Caco-2 (cell line): Measurements from ENCODE around the gene CAB39L. TPM values are rescaled to one million over a fixed set of nuclear protein-coding genes. Genes with fewer than 3 reads are reported as not detected.

Experiments used
- BruUV-seq: library from RNA; stranded (reverse); fragments of 400-500 nt; replicated peaks from 2 replicates; lab custom pipeline; 2021; lab: Mats Ljungman, UMichigan
- CTCF ChIA-PET: fragments of 300-600 bp; sonication (Branson Sonifier 250); formaldehyde crosslinking; loops from one replicate; lab custom pipeline; 2022; ENCODE audit warnings: antibody characterized with exemption; lab: Charles Lee
- POLR2A ChIA-PET: fragments of 300-600 bp; sonication (Branson Sonifier 250); formaldehyde crosslinking; loops from one replicate; lab custom pipeline; 2022; ENCODE audit warnings: antibody characterized with exemption; lab: Charles Lee
- DNase-seq, 2 experiments: peaks; one replicate each; pipeline versions ENCODE4 v3.0.0 to v3.0.0-alpha.2; 2020 to 2022
- H3K27me3 ChIP-seq: replicated peaks from 2 replicates; pipeline ENCODE4 v1.6.0; 2011; ENCODE audit warnings: low read length; ENCODE audit not compliant: control insufficient read depth, insufficient read depth
- H3K36me3 ChIP-seq: 2 replicates; pipeline ENCODE4 v1.5.1; 2011; ENCODE audit warnings: low read length; ENCODE audit not compliant: control insufficient read depth, insufficient read depth
- H3K4me1 ChIP-seq: fragments of 250-450 bp; sonication (Bioruptor Pico); 2 replicates; pipeline ENCODE4 v1.5.1; 2020; ENCODE audit warnings: mild to moderate bottlenecking
- H3K4me3 ChIP-seq: 2 replicates; pipeline ENCODE4 v1.5.1; 2011; ENCODE audit warnings: low read depth, mild to moderate bottlenecking, control low read depth, low read length
- H3K9me3 ChIP-seq: fragments of 250-450 bp; sonication (Bioruptor Pico); 2 replicates; pipeline ENCODE4 v1.5.1; 2020; ENCODE audit warnings: mild to moderate bottlenecking, moderate library complexity
- H3K27ac Mint-ChIP-seq: one replicate; pipeline ENCODE4 v1.8.0; 2022; ENCODE audit warnings: mixed read lengths; ENCODE audit not compliant: unreplicated experiment
- H3K27me3 Mint-ChIP-seq: one replicate; pipeline ENCODE4 v1.8.0; 2022; ENCODE audit warnings: mixed read lengths; ENCODE audit not compliant: insufficient read depth, unreplicated experiment
- H3K36me3 Mint-ChIP-seq: one replicate; pipeline ENCODE4 v1.8.0; 2022; ENCODE audit warnings: mild to moderate bottlenecking, mixed read lengths; ENCODE audit not compliant: insufficient read depth, unreplicated experiment
- H3K4me1 Mint-ChIP-seq: one replicate; pipeline ENCODE4 v1.8.0; 2022; ENCODE audit warnings: low read depth, mixed read lengths; ENCODE audit not compliant: unreplicated experiment
- H3K4me3 Mint-ChIP-seq: one replicate; pipeline ENCODE4 v1.8.0; 2022; ENCODE audit warnings: mild to moderate bottlenecking, moderate library complexity, mixed read lengths; ENCODE audit not compliant: unreplicated experiment
- H3K9me3 Mint-ChIP-seq: one replicate; pipeline ENCODE4 v1.8.0; 2022; ENCODE audit warnings: mixed read lengths; ENCODE audit not compliant: unreplicated experiment
- CTCF ChIP-seq, 2 experiments: fragments of 200-600 bp in 1 of 2; IDR thresholded peaks; 1 replicate in 1 of 2; 2 replicates in 1 of 2; pipeline versions ENCODE4 v1.5.1 to v1.8.0; 2011 to 2022; ENCODE audit warnings: antibody characterized with exemption in 1 of 2, control low read depth in 1 of 2, inconsistent platforms in 1 of 2, low read depth in 1 of 2, low read length in 1 of 2, mild to moderate bottlenecking in 1 of 2, moderate library complexity in 1 of 2; ENCODE audit not compliant: insufficient read depth in 1 of 2, severe bottlenecking in 1 of 2, unreplicated experiment in 1 of 2
- intact Hi-C: fragments of 100-400 bp; cut with micrococcal nuclease; formaldehyde crosslinking; loops from one replicate; pipeline ENCODE4 v1.10.0; 2022; ENCODE audit not compliant: unreplicated experiment
- total RNA-seq: library from RNA; stranded (reverse); gene quantifications from 2 replicates; pipeline ENCODE4 v1.2.3, GENCODE V29; 2022

Gene CAB39L
- total RNA-seq, 1 experiment from 2014 or later = 40.6 TPM

DNA sequence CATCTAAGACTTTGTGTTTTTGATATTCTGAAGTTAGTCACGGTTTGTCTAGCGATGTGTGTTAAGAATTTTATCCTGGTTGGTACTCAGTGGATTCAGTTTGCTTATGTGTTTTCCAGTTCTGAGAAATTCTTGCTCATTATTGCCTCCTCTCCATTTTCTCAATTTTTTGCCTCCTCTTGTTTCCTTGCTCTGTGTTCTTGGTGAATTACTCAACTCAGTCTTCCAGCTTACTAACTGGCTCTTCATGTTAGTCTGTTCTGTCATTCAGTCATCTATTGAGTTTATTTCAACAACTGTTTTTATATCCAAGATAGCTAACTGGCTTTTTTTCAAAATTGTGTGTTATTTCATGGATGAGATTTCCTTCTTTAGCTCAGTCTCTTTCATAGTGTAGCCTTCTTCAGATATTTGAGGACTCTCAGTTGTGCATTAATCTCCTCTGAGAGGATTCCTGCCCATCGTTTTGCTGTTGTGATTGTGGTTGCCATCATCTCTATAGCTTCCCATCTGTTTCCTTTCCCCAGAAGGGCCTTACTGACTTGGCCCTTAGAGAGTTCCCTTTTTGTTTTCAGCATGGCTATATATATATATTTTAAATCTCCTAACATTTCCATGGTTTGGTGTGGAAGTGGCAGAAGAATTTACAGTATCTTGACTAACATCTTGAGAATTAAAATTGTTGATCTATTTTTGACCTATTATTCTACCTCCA is 6.4 kb upstream of the CAB39L start:
- CTCF ChIA-PET = no interaction called here
- TF ChIP-seq CTCF (IDR thresholded peaks at IDR 0.05; ENCODE audit: insufficient read depth in 1 of 2, low read depth in 1 of 2, low read length in 1 of 2, severe bottlenecking in 1 of 2, unreplicated experiment in 1 of 2) = no peak
- Mint-ChIP-seq H3K4me1 (peaks cover 7% of the 10 kb centered on the region), H3K36me3 (peaks cover 15% of the 10 kb centered on the region), H3K27ac (no peak overlapping the region), H3K27me3 (no peaks in the 10 kb centered on the region), H3K4me3 (no peak overlapping the region), H3K9me3 (no peaks in the 10 kb centered on the region)
- Histone ChIP-seq H3K4me1 (no peaks in the 10 kb centered on the region; the same call in 1 of the 2 replicates), H3K36me3 (no peaks in the 10 kb centered on the region), H3K9me3 (no peaks in the 10 kb centered on the region), H3K4me3 (no peak overlapping the region), H3K27me3 (no peaks in the 10 kb centered on the region)
- BruUV-seq = no TSS peak
- intact Hi-C loops = no loop called here
- DNase-seq = no peak
- POLR2A ChIA-PET = interaction anchor here (0.6 kb wide), 1 partner anchor 1978 kb away, joined by 4 read pairs; no protein-coding TSS in a partner anchor

DNA sequence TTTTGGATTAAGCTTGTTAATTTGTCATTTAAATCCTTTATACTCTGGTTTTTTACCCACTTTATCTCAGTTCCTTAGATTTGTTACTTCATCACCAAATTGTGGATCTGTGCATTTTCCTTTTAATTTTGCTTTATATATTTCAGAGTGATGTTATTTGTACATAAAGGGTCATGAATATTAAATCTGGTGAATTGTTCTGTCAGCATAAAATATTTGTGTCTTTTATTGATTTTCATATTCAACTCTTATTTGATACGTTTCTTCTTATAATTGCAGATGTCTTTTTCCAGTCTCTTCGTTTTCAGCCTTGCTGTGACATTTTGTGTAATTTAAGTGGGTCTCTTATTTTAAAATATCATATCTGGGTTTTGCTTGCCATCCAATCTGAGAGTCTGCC is 4.9 kb upstream of the CAB39L start:
- Histone ChIP-seq H3K4me1 (no peaks in the 10 kb centered on the region; the same call in 1 of the 2 replicates), H3K27me3 (no peaks in the 10 kb centered on the region), H3K36me3 (no peaks in the 10 kb centered on the region), H3K9me3 (no peaks in the 10 kb centered on the region), H3K4me3 (no peak overlapping the region)
- ChIA-PET CTCF (no interaction called here), POLR2A (interaction anchor here (1.0 kb wide), 1 partner anchor 201 kb away, joined by 3 read pairs; the partner anchor contains the start of gene CDADC1)
- H3K4me3 Mint-ChIP-seq = no peak overlapping the region
- H3K27me3 Mint-ChIP-seq = no peaks in the 10 kb centered on the region
- peaks cover 19% of the 10 kb centered on the region for H3K36me3 Mint-ChIP-seq
- no peaks in the 10 kb centered on the region for H3K9me3 Mint-ChIP-seq
- no peak overlapping the region for H3K27ac Mint-ChIP-seq
- intact Hi-C loops = no loop called here
- DNase-seq = no peak
- H3K4me1 Mint-ChIP-seq = peaks cover 7% of the 10 kb centered on the region
- TF ChIP-seq CTCF (IDR thresholded peaks at IDR 0.05; ENCODE audit: insufficient read depth in 1 of 2, low read depth in 1 of 2, low read length in 1 of 2, severe bottlenecking in 1 of 2, unreplicated experiment in 1 of 2) = no peak
- BruUV-seq = no TSS peak

DNA sequence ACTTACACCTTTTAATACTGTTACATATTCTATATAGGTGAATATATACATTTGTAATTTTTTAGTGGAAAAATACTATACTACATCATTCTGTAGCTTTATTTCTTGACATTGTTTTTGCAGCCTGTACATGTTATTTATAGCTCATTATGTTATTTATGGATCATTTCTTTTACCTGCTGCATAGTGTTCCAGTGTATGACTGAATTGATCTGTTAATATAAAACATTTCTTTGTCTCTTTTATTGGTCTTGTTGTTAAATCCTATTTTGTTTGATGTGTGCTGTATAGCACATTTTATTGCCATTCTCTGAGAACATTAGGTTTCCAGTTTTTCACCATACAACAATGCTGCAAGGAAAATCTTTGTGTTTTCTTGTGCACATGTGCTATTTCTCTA is 2.6 kb upstream of the CAB39L start:
- Mint-ChIP-seq H3K4me1 (peaks cover 7% of the 10 kb centered on the region), H3K27me3 (no peaks in the 10 kb centered on the region), H3K36me3 (peaks cover 7% of the 10 kb centered on the region), H3K27ac (peak overlapping the region; percentile 90), H3K9me3 (no peaks in the 10 kb centered on the region), H3K4me3 (peak overlapping the region; percentile 87)
- no peak for TF ChIP-seq CTCF (IDR thresholded peaks at IDR 0.05; ENCODE audit: insufficient read depth in 1 of 2, low read depth in 1 of 2, low read length in 1 of 2, severe bottlenecking in 1 of 2, unreplicated experiment in 1 of 2)
- ChIA-PET CTCF (no interaction called here), POLR2A (no interaction called here)
- H3K36me3 ChIP-seq = no peaks in the 10 kb centered on the region
- no peak overlapping the region; the same call in 1 of the 2 replicates for H3K4me3 ChIP-seq
- no peaks in the 10 kb centered on the region for H3K9me3 ChIP-seq
- intact Hi-C loops = no loop called here
- BruUV-seq = no TSS peak
- no peak for DNase-seq
- H3K4me1 ChIP-seq = no peaks in the 10 kb centered on the region; the same call in 1 of the 2 replicates
- no peaks in the 10 kb centered on the region for H3K27me3 ChIP-seq
